Measurements from ENCODE around the gene LVRN.

The LVRN gene

GRCh38 chr5:116032094-116032517 is 69.8 kb downstream of the LVRN start, which contains the start of gene ARL14EPL:
Gene ARL14EPL (plus strand): TSS chr5:116032472. CDS start chr5:116051466, 18,994 bp downstream.
- H3K9me3 ChIP-seq, result no peaks in the 10 kb centered on the region
- H3K27ac ChIP-seq, result no peak within 1 kb of the TSS
- no peak for TF ChIP-seq CTCF (IDR thresholded peaks at IDR 0.05)
- no peaks in the 10 kb centered on the region for H3K36me3 ChIP-seq
- no peaks in the 10 kb centered on the region for H3K4me1 ChIP-seq (ENCODE audit: control insufficient read depth in 1 of 2, insufficient read depth in 1 of 2, low read depth in 1 of 2, low read length in 1 of 2)
- no peak within 1 kb of the TSS for H3K4me3 ChIP-seq (ENCODE audit: low read depth in 1 of 2, low read length in 1 of 2)
- no peaks in the 10 kb centered on the region for H3K27me3 ChIP-seq

GRCh38 chr5:116032991-116033390 is 70.7 kb downstream of the LVRN start:
- Histone ChIP-seq H3K36me3 (no peaks in the 10 kb centered on the region), H3K4me1 (ENCODE audit: control insufficient read depth in 1 of 2, insufficient read depth in 1 of 2, low read depth in 1 of 2, low read length in 1 of 2) (peaks cover 4 to 6% of the 10 kb centered on the region in 2 experiments), H3K4me3 (ENCODE audit: low read depth in 1 of 2, low read length in 1 of 2) (no peak overlapping the region), H3K27ac (no peak overlapping the region), H3K27me3 (no peaks in the 10 kb centered on the region), H3K9me3 (no peaks in the 10 kb centered on the region)
- no peak for TF ChIP-seq CTCF (IDR thresholded peaks at IDR 0.05)

GRCh38 chr5:116035123-116035522 is 72.8 kb downstream of the LVRN start:
- Histone ChIP-seq H3K36me3 (no peaks in the 10 kb centered on the region), H3K4me3 (ENCODE audit: low read depth in 1 of 2, low read length in 1 of 2) (no peak overlapping the region), H3K27ac (no peak overlapping the region), H3K9me3 (no peaks in the 10 kb centered on the region), H3K4me1 (ENCODE audit: control insufficient read depth in 1 of 2, insufficient read depth in 1 of 2, low read depth in 1 of 2, low read length in 1 of 2) (peaks cover 18 to 22% of the 10 kb centered on the region in 2 experiments), H3K27me3 (no peaks in the 10 kb centered on the region)
- no peak for TF ChIP-seq CTCF (IDR thresholded peaks at IDR 0.05)

GRCh38 chr5:116037236-116037822 is 75.1 kb downstream of the LVRN start:
- no peaks in the 10 kb centered on the region for H3K27me3 ChIP-seq
- no peaks in the 10 kb centered on the region for H3K9me3 ChIP-seq
- TF ChIP-seq CTCF (IDR thresholded peaks at IDR 0.05), result no peak
- peaks cover 18 to 22% of the 10 kb centered on the region in 2 experiments for H3K4me1 ChIP-seq (ENCODE audit: control insufficient read depth in 1 of 2, insufficient read depth in 1 of 2, low read depth in 1 of 2, low read length in 1 of 2)
- no peak overlapping the region for H3K27ac ChIP-seq
- no peaks in the 10 kb centered on the region for H3K36me3 ChIP-seq
- no peak overlapping the region for H3K4me3 ChIP-seq (ENCODE audit: low read depth in 1 of 2, low read length in 1 of 2)

GRCh38 chr5:116038817-116039216 is 76.5 kb downstream of the LVRN start:
- Histone ChIP-seq H3K4me3 (ENCODE audit: low read depth in 1 of 2, low read length in 1 of 2) (no peak overlapping the region), H3K9me3 (no peaks in the 10 kb centered on the region), H3K27me3 (no peaks in the 10 kb centered on the region), H3K27ac (peak overlapping the region; percentile 29), H3K4me1 (ENCODE audit: control insufficient read depth in 1 of 2, insufficient read depth in 1 of 2, low read depth in 1 of 2, low read length in 1 of 2) (peaks cover 18 to 22% of the 10 kb centered on the region in 2 experiments), H3K36me3 (no peaks in the 10 kb centered on the region)
- TF ChIP-seq CTCF (IDR thresholded peaks at IDR 0.05), result no peak

All from neutrophil (primary cell).